Stimulated activated CD8-positive, alpha-beta memory T cell treated with anti-CD3 and anti-CD28 coated beads, Interleukin-4, amount 100 ng/mL, for 1 hour (primary cell): ENCODE data around the gene BLVRB.
"Not testable (repeated sequence)": the region's sequence is repeated elsewhere in the genome, so short reads cannot be mapped to it uniquely, and the experiment has no call there.

ENCODE experiments used
- DNase-seq, 2 donors: peaks; one replicate each; pipeline ENCODE4 v3.0.0-alpha.2; 2020; ENCODE audit warnings: low read depth in 2 of 2, low spot score in 1 of 2

Gene BLVRB

DNA sequence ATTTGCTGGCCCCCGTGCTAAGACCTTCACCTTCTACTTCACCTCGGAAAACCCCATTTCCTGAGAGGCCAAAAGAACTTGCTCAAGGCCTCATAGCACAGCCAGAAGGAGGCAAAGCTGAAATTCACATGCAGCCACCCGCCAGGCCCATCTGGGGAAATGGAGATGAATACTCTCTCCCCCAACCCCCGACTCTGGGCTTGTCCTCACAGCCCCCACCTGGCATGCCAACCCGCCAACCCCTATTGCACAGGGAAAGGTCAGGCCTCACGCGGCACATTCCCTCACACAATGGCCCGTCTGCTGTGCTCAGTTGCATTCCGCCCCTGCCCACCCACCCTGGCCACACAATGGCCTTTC is 55.5 kb downstream of the BLVRB start:
- DNase-seq = no peak

- DNase-seq = not testable (repeated sequence)
Observed at GRCh38 chr19:40408598-40408925, 57.0 kb downstream of the BLVRB start.

GRCh38 chr19:40407714-40408597 is 57.6 kb downstream of the BLVRB start:
- no peak for DNase-seq

DNA sequence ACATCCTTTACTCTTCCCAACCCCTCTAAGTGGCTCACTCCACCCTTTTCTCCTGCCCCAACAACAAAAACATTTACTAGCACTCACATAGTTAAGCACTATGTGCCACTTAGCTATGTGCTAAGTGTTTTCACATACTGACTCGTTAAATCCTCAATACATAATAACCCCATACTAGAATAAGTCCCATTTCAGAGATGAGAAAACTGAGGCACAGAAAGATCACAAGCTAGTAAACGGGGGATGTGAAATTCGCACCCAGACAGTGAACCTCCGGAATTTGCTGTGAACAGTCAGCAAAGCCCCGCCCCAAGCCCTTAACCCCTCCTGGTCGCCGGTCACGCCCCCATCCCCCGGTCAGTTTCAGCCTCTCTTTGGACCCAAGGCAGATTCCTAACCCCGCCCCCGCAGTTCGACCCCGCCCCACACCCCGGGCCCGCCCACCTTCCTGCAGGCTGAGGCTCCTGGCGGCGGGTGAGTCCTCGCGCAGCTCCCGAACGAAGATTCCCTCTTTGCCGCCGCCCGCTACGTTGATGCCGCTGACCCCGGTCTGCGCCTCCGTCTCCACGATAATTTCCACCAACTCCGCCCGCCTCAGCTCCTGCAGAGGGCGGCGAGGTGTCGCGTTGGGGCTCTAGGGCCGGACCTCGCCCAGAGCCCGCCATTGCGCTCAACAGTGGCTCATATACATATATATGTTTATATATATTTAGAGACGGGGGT is 62.1 kb downstream of the BLVRB start:
- DNase-seq = peak; percentile 55 to 58

GRCh38 chr19:40400559-40400958 is 65.0 kb downstream of the BLVRB start:
- DNase-seq = no peak

GRCh38 chr19:40398417-40399131 is 67.0 kb downstream of the BLVRB start:
- DNase-seq = peak in 1 of 2 donors; percentile 27
